ENCODE data around the gene NT5C3A.
"Not testable (repeated sequence)": the region's sequence is repeated elsewhere in the genome, so short reads cannot be mapped to it uniquely, and the experiment has no call there.

NT5C3A gene

GRCh38 chr7:32979902-32980301 lies 82.7 kb downstream of the NT5C3A start:
- DNase-seq (ENCODE audit: low read depth in 2 of 2), result not testable (repeated sequence)

DNA sequence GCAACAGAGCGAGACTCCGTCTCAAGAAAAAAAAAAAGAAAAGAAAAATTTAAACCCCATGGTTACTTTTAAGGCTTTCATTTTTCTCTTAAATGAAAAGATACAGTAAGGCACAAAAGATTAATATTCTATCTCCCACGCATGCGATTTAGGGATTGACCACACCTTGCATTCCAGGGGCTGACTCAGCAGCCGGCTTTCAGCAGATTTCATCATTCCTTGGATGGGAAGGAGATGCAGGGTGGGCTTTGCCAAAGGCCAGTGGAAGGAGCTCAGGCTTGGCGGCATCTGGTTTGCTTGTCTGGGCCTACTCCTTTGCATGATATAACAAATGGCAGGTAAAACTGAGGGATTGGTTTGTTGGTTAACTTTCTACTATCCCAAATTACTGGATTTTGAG lies 83.3 kb downstream of the NT5C3A start:
- not testable (repeated sequence) for DNase-seq (ENCODE audit: low read depth in 2 of 2)

DNA sequence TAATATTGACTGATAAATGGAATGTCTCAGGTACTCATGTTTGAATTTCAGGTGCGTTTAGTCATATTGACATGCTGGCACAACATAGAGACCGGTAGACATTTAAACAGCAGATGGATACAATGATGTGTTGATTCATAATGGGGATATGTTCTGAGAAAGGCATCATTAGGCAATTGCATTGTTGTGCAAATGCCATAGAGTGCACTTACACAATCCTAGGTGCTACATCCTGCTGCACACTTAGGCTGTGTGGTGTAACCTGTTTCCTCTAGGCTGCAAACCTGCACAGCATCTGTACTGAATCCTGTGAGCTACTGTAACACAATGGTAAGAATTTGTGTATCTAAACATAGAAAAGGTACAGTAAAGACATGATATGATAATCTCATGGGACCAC lies 85.4 kb downstream of the NT5C3A start:
- DNase-seq (ENCODE audit: low read depth in 2 of 2), result not testable (repeated sequence)

- not testable (repeated sequence) for DNase-seq (ENCODE audit: low read depth in 2 of 2)
Measured at GRCh38 chr7:32971967-32972366, 90.6 kb downstream of the NT5C3A start.

DNA sequence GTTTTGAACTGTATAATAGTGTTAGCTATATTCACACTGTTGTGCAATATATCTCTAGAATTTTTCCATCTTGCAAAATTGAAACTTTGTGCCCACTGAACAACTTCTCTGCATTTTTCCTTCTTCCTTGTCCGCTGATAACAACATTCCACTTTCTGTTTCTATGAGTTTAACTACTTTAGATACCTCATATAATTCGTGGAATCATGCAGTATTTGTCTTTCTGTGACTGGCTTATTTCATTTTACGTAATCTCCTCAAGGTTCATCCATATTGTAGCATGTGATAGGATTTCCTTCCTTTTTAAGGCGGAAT lies 95.4 kb downstream of the NT5C3A start:
- DNase-seq (ENCODE audit: low read depth in 2 of 2), result not testable (repeated sequence)

DNA sequence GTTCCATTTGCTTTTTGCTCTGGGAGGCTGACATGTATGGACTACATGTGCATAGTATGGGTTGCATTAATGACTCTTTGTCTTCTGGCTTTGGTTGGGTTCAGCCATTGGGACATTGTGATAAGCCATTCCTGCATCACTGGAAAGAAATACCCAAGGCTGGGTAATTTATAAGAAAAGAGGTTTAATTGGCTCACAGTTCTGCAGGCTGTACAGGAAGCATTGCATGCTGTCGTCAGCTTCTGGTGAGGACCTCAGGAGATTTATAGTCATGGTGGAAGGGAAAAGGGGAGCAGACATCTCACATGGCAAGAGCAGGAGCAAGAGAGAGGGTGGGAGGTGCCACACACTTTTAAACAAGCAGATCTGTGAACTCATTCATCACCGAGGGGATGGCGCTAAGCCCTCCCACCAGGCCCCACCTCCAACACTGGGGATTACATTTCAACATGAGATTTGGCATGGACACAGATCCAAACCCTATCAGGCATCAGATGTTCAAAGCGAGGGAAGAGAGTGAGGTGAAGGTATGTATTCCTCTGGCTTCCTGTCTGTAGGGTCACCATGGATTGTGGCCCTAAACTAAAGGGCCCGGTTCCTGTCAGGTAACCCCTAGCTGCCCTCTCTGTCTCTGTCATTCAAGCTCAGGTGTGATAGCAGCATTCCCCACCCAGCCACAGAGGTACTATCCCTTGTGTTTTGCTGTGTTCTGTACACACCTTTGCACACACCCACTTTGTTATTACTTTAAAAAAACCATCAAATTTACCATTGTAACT lies 95.9 kb downstream of the NT5C3A start:
- not testable (repeated sequence) for DNase-seq (ENCODE audit: low read depth in 2 of 2)

DNA sequence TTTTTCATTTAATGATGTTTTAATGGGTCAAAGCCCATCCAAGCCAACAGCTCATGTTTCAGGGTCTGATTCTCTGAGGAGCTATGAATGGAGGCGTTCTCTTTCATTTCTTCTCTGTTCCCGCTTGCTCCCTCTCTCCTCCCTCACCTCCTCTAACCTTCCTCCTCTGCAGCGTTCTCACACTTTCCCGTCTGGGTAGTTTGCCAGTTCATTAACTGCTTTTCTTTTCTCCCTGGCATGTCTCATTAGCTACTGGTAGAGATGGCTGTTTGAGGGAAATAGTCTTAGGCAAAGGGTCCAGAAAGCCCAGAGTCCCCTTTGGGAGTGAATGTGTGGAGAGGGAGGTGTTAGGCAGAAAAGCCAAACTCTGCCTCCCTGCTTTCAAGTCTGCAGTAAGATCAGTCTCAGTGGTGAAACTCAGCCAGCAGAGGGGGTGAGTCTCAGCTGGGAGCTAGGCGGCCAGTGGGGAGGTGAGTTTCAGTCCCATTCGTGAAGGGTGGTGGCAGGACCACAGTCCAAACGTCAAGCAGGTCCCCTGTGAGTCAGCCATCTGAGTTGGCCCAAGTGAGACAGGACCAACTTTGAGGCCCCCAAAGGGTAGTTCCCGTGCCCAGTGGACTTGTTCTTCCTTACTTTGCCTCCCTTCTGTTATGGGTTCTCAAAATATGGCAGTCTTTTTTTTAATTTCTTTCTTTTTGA lies 98.0 kb downstream of the NT5C3A start:
- not testable (repeated sequence) for DNase-seq (ENCODE audit: low read depth in 2 of 2)
